Activated CD8-positive, alpha-beta memory T cell treated with anti-CD3 and anti-CD28 coated beads, Interleukin-2, amount 10 ng/mL, durations not matched to agents 7 days and 5 days (primary cell): Measurements from ENCODE around the gene FZD7. TPM values are rescaled to one million over a fixed set of nuclear protein-coding genes. Genes with fewer than 3 reads are reported as not detected.

Source experiments
- ATAC-seq: fragments of 150-1000 bp; cut with Tn5 transposase; one replicate; pipeline ENCODE4 v1.10.0; 2021; ENCODE audit warnings: moderate library complexity
- CTCF ChIA-PET: fragments of 350-600 bp; sonication (Branson Sonifier 250); formaldehyde crosslinking; loops from one replicate; lab custom pipeline; 2021; ENCODE audit warnings: antibody characterized with exemption; lab: Charles Lee
- DNase-seq: peaks from one replicate; pipeline ENCODE4 v3.0.0-alpha.2; 2020
- H3K27ac Mint-ChIP-seq: one replicate; pipeline ENCODE4 v1.8.0; 2021; ENCODE audit warnings: mild to moderate bottlenecking, mixed read lengths
- H3K27me3 Mint-ChIP-seq: one replicate; pipeline ENCODE4 v1.8.0; 2021; ENCODE audit warnings: mixed read lengths
- H3K36me3 Mint-ChIP-seq: one replicate; pipeline ENCODE4 v1.8.0; 2021; ENCODE audit warnings: mild to moderate bottlenecking, mixed read lengths
- H3K4me1 Mint-ChIP-seq: one replicate; pipeline ENCODE4 v1.8.0; 2021; ENCODE audit warnings: mixed read lengths
- H3K4me3 Mint-ChIP-seq: one replicate; pipeline ENCODE4 v1.8.0; 2021; ENCODE audit warnings: mild to moderate bottlenecking, moderate library complexity, mixed read lengths
- H3K9me3 Mint-ChIP-seq: one replicate; pipeline ENCODE4 v1.8.0; 2022; ENCODE audit warnings: low read depth, mixed read lengths
- total RNA-seq, 2 experiments: library from RNA; stranded (reverse); gene quantifications; one replicate each; pipeline ENCODE4 v1.2.3, GENCODE V29; 2021

The FZD7 gene
- total RNA-seq, 2 experiments from 2014 or later: 0.18 to 3.4 TPM

GRCh38 chr2:202051499-202052161 lies 18.0 kb downstream of the FZD7 start:
- Mint-ChIP-seq H3K27ac (no peak overlapping the region), H3K36me3 (no peaks in the 10 kb centered on the region), H3K4me1 (no peaks in the 10 kb centered on the region), H3K4me3 (no peak overlapping the region), H3K27me3 (peaks cover 44% of the 10 kb centered on the region), H3K9me3 (no peaks in the 10 kb centered on the region)
- CTCF ChIA-PET: no interaction called here
- no peak for ATAC-seq
- no peak for DNase-seq

DNA sequence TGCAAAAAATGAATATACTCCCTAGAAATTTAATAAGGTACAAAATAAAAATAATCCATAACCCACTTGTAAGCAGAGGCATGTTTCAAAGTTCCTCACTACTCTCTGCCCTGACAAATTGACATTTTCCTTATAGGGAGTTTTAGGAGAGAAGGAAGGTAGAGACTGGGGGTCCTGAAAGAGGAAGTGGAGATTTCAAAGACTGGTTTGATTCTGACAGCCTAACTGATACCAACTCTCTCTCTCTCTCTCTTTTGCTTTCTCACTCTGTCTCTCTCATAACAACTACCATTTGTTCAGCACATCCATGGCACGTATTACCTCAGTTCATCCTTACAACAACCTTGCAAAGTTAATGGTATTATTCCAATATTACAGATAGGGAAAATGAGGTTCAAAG lies 18.6 kb downstream of the FZD7 start:
- no peaks in the 10 kb centered on the region for H3K9me3 Mint-ChIP-seq
- H3K27me3 Mint-ChIP-seq: peaks cover 46% of the 10 kb centered on the region
- no peaks in the 10 kb centered on the region for H3K4me1 Mint-ChIP-seq
- no peak for DNase-seq
- H3K36me3 Mint-ChIP-seq: no peaks in the 10 kb centered on the region
- H3K4me3 Mint-ChIP-seq: no peak overlapping the region
- H3K27ac Mint-ChIP-seq: no peak overlapping the region
- CTCF ChIA-PET: no interaction called here
- ATAC-seq: no peak

DNA sequence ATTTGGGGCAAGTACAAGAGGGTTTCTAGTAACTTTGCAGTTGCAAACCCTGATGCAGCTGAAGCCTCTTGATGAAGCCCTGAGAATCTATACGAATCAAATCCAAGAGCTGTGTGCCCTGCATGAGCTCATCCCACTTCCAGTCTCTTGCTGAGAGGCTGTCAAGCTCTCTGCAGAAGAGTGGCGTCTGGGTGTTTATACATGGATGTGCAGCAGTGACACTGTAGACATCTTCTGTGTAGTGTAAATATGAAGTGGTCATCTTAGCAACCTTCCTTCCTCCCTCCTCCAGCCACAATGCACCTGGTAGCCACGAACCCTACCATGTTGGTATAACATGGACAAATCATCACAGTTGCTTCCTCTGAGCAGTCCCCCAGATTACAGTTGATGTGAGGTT lies 21.0 kb downstream of the FZD7 start:
- H3K4me1 Mint-ChIP-seq: no peaks in the 10 kb centered on the region
- no peak for ATAC-seq
- H3K9me3 Mint-ChIP-seq: no peaks in the 10 kb centered on the region
- H3K4me3 Mint-ChIP-seq: no peak overlapping the region
- H3K27me3 Mint-ChIP-seq: peaks cover 53% of the 10 kb centered on the region
- no peak for DNase-seq
- H3K27ac Mint-ChIP-seq: no peak overlapping the region
- H3K36me3 Mint-ChIP-seq: no peaks in the 10 kb centered on the region
- CTCF ChIA-PET: interaction anchor here (1.3 kb wide), 1 partner anchor 194 kb away, joined by 3 read pairs; no protein-coding TSS in a partner anchor

DNA sequence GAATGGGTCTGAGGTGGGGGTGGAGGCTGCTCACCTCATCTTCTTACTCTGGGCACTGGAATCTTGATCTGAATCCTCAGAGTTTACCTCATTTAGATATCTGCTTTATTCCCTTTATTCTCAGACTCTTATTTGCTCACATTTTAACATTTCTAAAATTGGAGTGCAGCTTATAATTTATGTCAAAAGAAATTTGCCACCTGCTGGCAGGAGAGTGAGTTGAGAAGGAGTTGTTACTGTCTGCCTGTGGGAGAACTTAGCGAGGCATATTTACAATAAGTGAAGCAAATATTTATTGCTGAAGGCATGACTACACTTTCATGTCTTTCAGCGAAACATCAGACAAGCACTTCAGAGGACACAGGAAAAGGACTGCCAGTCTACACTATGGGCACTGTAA lies 23.0 kb downstream of the FZD7 start:
- DNase-seq (no peak), ATAC-seq (no peak)
- no peaks in the 10 kb centered on the region for H3K9me3 Mint-ChIP-seq
- H3K27ac Mint-ChIP-seq: no peak overlapping the region
- peaks cover 46% of the 10 kb centered on the region for H3K27me3 Mint-ChIP-seq
- CTCF ChIA-PET: no interaction called here
- H3K36me3 Mint-ChIP-seq: no peaks in the 10 kb centered on the region
- H3K4me1 Mint-ChIP-seq: no peaks in the 10 kb centered on the region
- H3K4me3 Mint-ChIP-seq: no peak overlapping the region

DNA sequence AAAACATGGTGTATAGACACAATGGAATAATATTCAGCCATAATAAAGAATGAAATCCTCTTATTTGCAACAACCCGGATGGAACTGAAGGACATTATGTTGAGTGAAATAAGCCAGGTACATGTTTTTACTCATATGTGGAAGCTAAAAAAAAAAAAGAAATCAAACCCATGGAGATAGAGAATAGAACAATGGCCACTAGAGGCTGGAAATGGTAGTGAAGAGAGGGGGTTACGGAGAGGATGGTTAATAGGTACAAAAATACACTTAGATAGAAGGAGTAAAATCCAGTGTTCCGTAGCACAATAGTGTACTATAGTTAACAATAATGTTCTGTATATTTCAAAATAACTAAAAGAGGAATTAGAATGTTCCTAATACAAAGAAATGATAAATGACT lies 26.6 kb downstream of the FZD7 start:
- DNase-seq: no peak
- no peak overlapping the region for H3K4me3 Mint-ChIP-seq
- CTCF ChIA-PET: interaction anchor here (1.3 kb wide), 1 partner anchor 12 kb away, joined by 3 read pairs; no protein-coding TSS in a partner anchor
- no peaks in the 10 kb centered on the region for H3K9me3 Mint-ChIP-seq
- no peaks in the 10 kb centered on the region for H3K36me3 Mint-ChIP-seq
- H3K27me3 Mint-ChIP-seq: peaks cover 34% of the 10 kb centered on the region
- no peak overlapping the region for H3K27ac Mint-ChIP-seq
- H3K4me1 Mint-ChIP-seq: no peaks in the 10 kb centered on the region
- no peak for ATAC-seq

- Mint-ChIP-seq H3K27ac (no peak overlapping the region), H3K4me1 (no peaks in the 10 kb centered on the region), H3K27me3 (peaks cover 24% of the 10 kb centered on the region), H3K9me3 (no peaks in the 10 kb centered on the region), H3K36me3 (no peaks in the 10 kb centered on the region), H3K4me3 (no peak overlapping the region)
- DNase-seq (no peak), ATAC-seq (no peak)
- CTCF ChIA-PET: no interaction called here
These were observed 28.0 kb downstream of the FZD7 start for GRCh38 chr2:202061695-202062094.

DNA sequence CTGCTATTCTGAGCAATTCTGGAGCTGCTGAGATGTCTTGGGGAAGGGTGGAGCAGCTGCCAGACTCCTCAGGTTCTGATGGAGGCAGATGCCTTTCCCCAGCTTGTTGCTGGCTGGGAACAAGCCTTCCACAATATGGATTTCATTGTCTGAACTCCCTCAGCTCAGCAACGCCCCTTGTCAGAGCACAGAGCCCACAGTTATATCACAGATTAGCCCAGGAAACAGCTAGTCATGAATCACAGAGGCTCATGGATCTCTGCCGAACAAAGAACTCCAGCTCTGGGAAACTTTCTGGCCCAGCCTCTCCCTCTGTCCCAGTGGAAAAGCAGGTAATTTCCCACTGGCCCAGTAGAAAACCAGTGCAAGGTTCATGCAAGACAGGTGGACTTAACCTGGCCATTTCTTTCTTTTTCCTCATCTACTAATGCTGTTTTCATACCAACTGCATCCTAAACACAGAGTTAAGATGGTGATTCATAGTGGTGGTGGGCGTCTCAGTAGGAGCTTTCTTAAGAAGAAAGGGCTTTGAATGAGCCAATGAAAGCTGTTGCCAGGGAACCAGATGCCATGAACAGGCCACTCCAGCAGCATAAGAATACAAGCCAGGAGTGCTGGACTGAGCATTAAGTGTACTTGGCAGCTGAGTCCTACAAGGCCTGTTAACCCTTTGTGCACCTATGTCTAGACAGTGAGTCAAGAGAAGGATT lies 30.7 kb downstream of the FZD7 start:
- H3K9me3 Mint-ChIP-seq: no peaks in the 10 kb centered on the region
- CTCF ChIA-PET: no interaction called here
- H3K36me3 Mint-ChIP-seq: no peaks in the 10 kb centered on the region
- no peak overlapping the region for H3K4me3 Mint-ChIP-seq
- H3K27me3 Mint-ChIP-seq: peaks cover 8% of the 10 kb centered on the region
- no peak overlapping the region for H3K27ac Mint-ChIP-seq
- H3K4me1 Mint-ChIP-seq: no peaks in the 10 kb centered on the region
- ATAC-seq (no peak), DNase-seq (no peak)

DNA sequence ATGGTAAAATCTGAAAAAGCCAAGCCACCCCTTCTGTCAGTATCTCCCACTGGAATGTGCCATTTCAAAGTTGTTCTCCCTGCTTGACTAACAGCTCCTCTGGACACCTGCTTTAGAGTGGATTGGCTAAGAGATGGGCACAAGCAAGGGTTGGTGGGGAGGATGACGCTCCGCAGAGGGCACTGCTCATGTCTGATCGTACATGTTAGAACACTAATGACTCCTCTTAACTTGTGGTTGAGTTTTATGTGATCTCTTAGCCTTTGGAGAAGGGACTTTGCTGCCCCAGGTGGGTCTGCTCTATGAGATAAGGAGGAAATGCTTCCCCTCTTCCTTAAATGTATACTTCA lies 31.2 kb downstream of the FZD7 start:
- CTCF ChIA-PET: no interaction called here
- no peak for ATAC-seq
- H3K4me3 Mint-ChIP-seq: no peak overlapping the region

GRCh38 chr2:202065876-202066275 lies 32.2 kb downstream of the FZD7 start:
- no peak for DNase-seq
- no peaks in the 10 kb centered on the region for H3K9me3 Mint-ChIP-seq
- no peaks in the 10 kb centered on the region for H3K36me3 Mint-ChIP-seq
- CTCF ChIA-PET: no interaction called here
- peaks cover under 1% of the 10 kb centered on the region for H3K4me1 Mint-ChIP-seq
- no peak overlapping the region for H3K27ac Mint-ChIP-seq
- H3K27me3 Mint-ChIP-seq: peaks cover 2% of the 10 kb centered on the region
- ATAC-seq: no peak
- H3K4me3 Mint-ChIP-seq: no peak overlapping the region

More for the DNA sequence above, 31.2 kb downstream of the FZD7 start:
- Mint-ChIP-seq H3K9me3 (no peaks in the 10 kb centered on the region), H3K27me3 (peaks cover 3% of the 10 kb centered on the region), H3K4me1 (no peaks in the 10 kb centered on the region), H3K36me3 (no peaks in the 10 kb centered on the region), H3K27ac (no peak overlapping the region)
- DNase-seq: no peak

GRCh38 chr2:202066875-202067274 lies 33.2 kb downstream of the FZD7 start:
- ATAC-seq (no peak), DNase-seq (no peak)
- Mint-ChIP-seq H3K4me1 (peaks cover 4% of the 10 kb centered on the region), H3K9me3 (no peaks in the 10 kb centered on the region), H3K27ac (no peak overlapping the region), H3K27me3 (peaks cover 2% of the 10 kb centered on the region), H3K4me3 (no peak overlapping the region), H3K36me3 (no peaks in the 10 kb centered on the region)
- CTCF ChIA-PET: no interaction called here

- Mint-ChIP-seq H3K27me3 (peaks cover 2% of the 10 kb centered on the region), H3K27ac (no peak overlapping the region), H3K4me1 (peaks cover 4% of the 10 kb centered on the region), H3K4me3 (no peak overlapping the region), H3K36me3 (no peaks in the 10 kb centered on the region), H3K9me3 (no peaks in the 10 kb centered on the region)
- no peak for DNase-seq
- no peak for ATAC-seq
- CTCF ChIA-PET: no interaction called here
These were observed 33.9 kb downstream of the FZD7 start for GRCh38 chr2:202067589-202067988.

DNA sequence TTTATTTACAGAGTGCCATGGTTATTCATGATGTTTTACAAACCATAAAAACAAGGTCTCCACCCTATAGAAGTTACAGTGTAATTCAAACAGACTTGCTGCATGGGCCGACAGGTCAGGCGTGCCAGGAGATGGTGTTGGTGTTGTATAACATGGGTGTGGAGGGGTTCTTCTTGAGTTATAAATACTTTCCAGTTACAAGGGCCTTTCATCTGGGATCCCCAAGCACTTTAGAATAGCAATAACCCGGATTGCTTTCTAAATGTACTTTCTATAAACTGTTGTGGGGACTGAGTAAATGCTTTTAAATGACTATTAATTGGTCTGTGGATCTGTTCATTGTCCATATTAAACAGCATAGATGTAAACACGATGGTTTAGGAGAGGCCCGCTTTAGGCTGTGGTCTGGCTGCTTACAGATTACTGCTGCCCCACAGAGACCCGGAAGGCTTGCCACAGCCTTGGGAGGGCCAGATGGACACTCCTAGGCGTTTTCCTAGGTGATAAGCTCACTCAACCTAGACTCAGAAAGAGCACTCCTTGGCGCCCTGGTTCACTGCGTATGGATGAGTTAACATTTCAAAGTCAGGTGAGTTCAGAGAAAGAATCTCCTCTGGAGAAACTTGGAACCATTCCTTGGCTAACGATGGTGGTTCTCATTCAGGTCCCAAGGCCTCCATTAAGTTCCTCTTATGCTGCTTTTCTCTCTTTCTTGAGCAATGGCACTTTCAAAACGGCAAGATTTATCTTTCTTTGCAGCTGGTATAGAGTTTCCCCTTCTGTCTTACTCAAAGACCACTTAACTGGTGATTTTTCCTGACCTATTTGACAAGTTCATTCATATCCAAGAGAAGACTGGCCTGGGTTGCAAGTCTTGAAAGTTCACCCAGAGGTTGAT lies 35.8 kb downstream of the FZD7 start:
- no peaks in the 10 kb centered on the region for H3K27me3 Mint-ChIP-seq
- DNase-seq: no peak
- no peaks in the 10 kb centered on the region for H3K9me3 Mint-ChIP-seq
- CTCF ChIA-PET: no interaction called here
- H3K4me1 Mint-ChIP-seq: peaks cover 4% of the 10 kb centered on the region
- no peaks in the 10 kb centered on the region for H3K36me3 Mint-ChIP-seq
- no peak overlapping the region for H3K4me3 Mint-ChIP-seq
- H3K27ac Mint-ChIP-seq: no peak overlapping the region
- no peak for ATAC-seq

- Mint-ChIP-seq H3K9me3 (no peaks in the 10 kb centered on the region), H3K4me3 (no peak overlapping the region), H3K4me1 (peaks cover 4% of the 10 kb centered on the region), H3K27me3 (no peaks in the 10 kb centered on the region), H3K36me3 (no peaks in the 10 kb centered on the region), H3K27ac (no peak overlapping the region)
- DNase-seq (no peak), ATAC-seq (no peak)
- CTCF ChIA-PET: no interaction called here
These were observed 37.5 kb downstream of the FZD7 start for GRCh38 chr2:202071107-202071506.
